H9 (cell line): ENCODE results near the gene PDE1C. TPM values are rescaled to one million over a fixed set of nuclear protein-coding genes. Genes with fewer than 3 reads are reported as not detected.

Experiments
- DNase-seq: peaks from one replicate; pipeline ENCODE4 v3.0.0-alpha.2; 2017
- H2AFZ ChIP-seq: one replicate; pipeline ENCODE4 v1.6.1; 2013; ENCODE audit warnings: mild to moderate bottlenecking, low read length, control low read depth, moderate library complexity
- H2AK5ac ChIP-seq: 2 replicates; pipeline ENCODE4 v1.6.1; 2013; ENCODE audit warnings: low read length, control low read depth, mixed read lengths; ENCODE audit not compliant: insufficient read length
- H2BK120ac ChIP-seq: one replicate; pipeline ENCODE4 v1.6.1; 2013; ENCODE audit warnings: low read depth, mild to moderate bottlenecking, low read length, control low read depth, inconsistent platforms; ENCODE audit not compliant: poor library complexity, severe bottlenecking
- H2BK12ac ChIP-seq: 2 replicates; pipeline ENCODE4 v1.6.1; 2013; ENCODE audit warnings: low read length, control low read depth, mixed read lengths, low read depth; ENCODE audit not compliant: insufficient read length
- H2BK15ac ChIP-seq: 2 replicates; pipeline ENCODE4 v1.6.1; 2013; ENCODE audit warnings: low read depth, low read length, control low read depth
- H2BK20ac ChIP-seq: one replicate; pipeline ENCODE4 v1.6.1; 2013; ENCODE audit warnings: low read depth, mild to moderate bottlenecking, low read length, control low read depth, inconsistent platforms; ENCODE audit not compliant: poor library complexity, severe bottlenecking
- H2BK5ac ChIP-seq: 2 replicates; pipeline ENCODE4 v1.6.1; 2013; ENCODE audit warnings: low read length, control low read depth, mixed read lengths; ENCODE audit not compliant: insufficient read length
- H3K14ac ChIP-seq: 2 replicates; pipeline ENCODE4 v1.6.1; 2013; ENCODE audit warnings: low read length, control low read depth; ENCODE audit not compliant: insufficient read depth
- H3K18ac ChIP-seq: 2 replicates; pipeline ENCODE4 v1.6.1; 2013; ENCODE audit warnings: low read depth, mild to moderate bottlenecking, mixed read lengths, low read length, control low read depth; ENCODE audit not compliant: insufficient read length
- H3K23ac ChIP-seq: 2 replicates; pipeline ENCODE4 v1.6.1; 2013; ENCODE audit warnings: low read length, control low read depth, mixed read lengths, low read depth; ENCODE audit not compliant: insufficient read length
- H3K23me2 ChIP-seq: 2 replicates; pipeline ENCODE4 v1.6.1; 2013; ENCODE audit warnings: low read depth, mild to moderate bottlenecking, mixed read lengths, low read length, control low read depth; ENCODE audit not compliant: insufficient read length, poor library complexity, severe bottlenecking
- H3K27ac ChIP-seq: 2 replicates; pipeline ENCODE4 v1.5.1; 2013; ENCODE audit warnings: low read length, control low read depth, mixed read lengths, low read depth; ENCODE audit not compliant: insufficient read length
- H3K27me3 ChIP-seq: 2 replicates; pipeline ENCODE4 v1.6.1; 2013; ENCODE audit warnings: low read length, control low read depth, inconsistent platforms; ENCODE audit not compliant: insufficient read depth
- H3K4ac ChIP-seq: 2 replicates; pipeline ENCODE4 v1.6.1; 2013; ENCODE audit warnings: low read depth, mild to moderate bottlenecking, control low read depth, inconsistent platforms, low read length, moderate library complexity
- H3K4me1 ChIP-seq: 2 replicates; pipeline ENCODE4 v1.6.1; 2013; ENCODE audit warnings: low read length, control low read depth, inconsistent platforms; ENCODE audit not compliant: insufficient read depth
- H3K4me2 ChIP-seq: 2 replicates; pipeline ENCODE4 v1.6.1; 2013; ENCODE audit warnings: low read length, control low read depth, mixed read lengths; ENCODE audit not compliant: insufficient read length, insufficient read depth
- H3K56ac ChIP-seq: 2 replicates; pipeline ENCODE4 v1.6.1; 2013; ENCODE audit warnings: low read depth, mild to moderate bottlenecking, mixed read lengths, low read length, control low read depth; ENCODE audit not compliant: insufficient read length
- H3K79me1 ChIP-seq: 2 replicates; pipeline ENCODE4 v1.6.1; 2013; ENCODE audit warnings: low read depth, mild to moderate bottlenecking, moderate library complexity, low read length, control low read depth, inconsistent platforms; ENCODE audit not compliant: insufficient read depth, poor library complexity, severe bottlenecking
- H3K79me2 ChIP-seq: 2 replicates; pipeline ENCODE4 v1.6.1; 2013; ENCODE audit warnings: low read length, control low read depth, inconsistent platforms; ENCODE audit not compliant: insufficient read depth
- H3K9ac ChIP-seq: 2 replicates; pipeline ENCODE4 v1.6.1; 2013; ENCODE audit warnings: low read length, control low read depth, mixed read lengths; ENCODE audit not compliant: insufficient read length; ENCODE audit errors: extremely low read depth
- H3K9me3 ChIP-seq: one replicate; pipeline ENCODE4 v1.6.1; 2013; ENCODE audit warnings: low read depth, low read length, inconsistent platforms; ENCODE audit not compliant: control insufficient read depth
- H3T11ph ChIP-seq: one replicate; pipeline ENCODE4 v1.6.1; 2013; ENCODE audit warnings: mild to moderate bottlenecking, low read length, control low read depth, inconsistent platforms
- H4K20me1 ChIP-seq: one replicate; pipeline ENCODE4 v1.6.1; 2013; ENCODE audit not compliant: control insufficient read depth, insufficient read length, insufficient read depth
- H4K5ac ChIP-seq: 2 replicates; pipeline ENCODE4 v1.6.1; 2013; ENCODE audit warnings: low read depth, mild to moderate bottlenecking, mixed read lengths, low read length, control low read depth; ENCODE audit not compliant: insufficient read length
- H4K8ac ChIP-seq: replicated peaks from 2 replicates; pipeline ENCODE4 v1.6.1; 2013; ENCODE audit warnings: low read length, control low read depth, mixed read lengths, low read depth; ENCODE audit not compliant: insufficient read length
- H4K91ac ChIP-seq: 2 replicates; pipeline ENCODE4 v1.6.1; 2013; ENCODE audit warnings: low read depth, mild to moderate bottlenecking, moderate library complexity, mixed read lengths, low read length, control low read depth; ENCODE audit not compliant: insufficient read length
- H3K27ac Mint-ChIP-seq, 3 experiments: 2 replicates in 2 of 3; 3 replicates in 1 of 3; pipeline ENCODE4 v1.8.0; 2020 to 2021; ENCODE audit warnings: mixed read lengths in 3 of 3, mild to moderate bottlenecking in 1 of 3, moderate library complexity in 1 of 3
- H3K27me3 Mint-ChIP-seq: 2 replicates; pipeline ENCODE4 v1.8.0; 2021; ENCODE audit warnings: low read depth, mild to moderate bottlenecking, moderate library complexity, mixed read lengths
- H3K36me3 Mint-ChIP-seq, 3 experiments: 2 replicates in 2 of 3; 3 replicates in 1 of 3; pipeline ENCODE4 v1.8.0; 2020 to 2021; ENCODE audit warnings: low read depth in 3 of 3, mixed read lengths in 3 of 3; ENCODE audit not compliant: insufficient read depth in 1 of 3
- H3K4me1 Mint-ChIP-seq, 2 experiments: 2 replicates each; pipeline ENCODE4 v1.8.0; 2020; ENCODE audit warnings: mixed read lengths in 2 of 2
- H3K4me3 Mint-ChIP-seq, 2 experiments: 2 replicates in 1 of 2; 3 replicates in 1 of 2; pipeline ENCODE4 v1.8.0; 2020 to 2021; ENCODE audit warnings: mild to moderate bottlenecking in 2 of 2, mixed read lengths in 2 of 2, moderate library complexity in 1 of 2
- H3K9me3 Mint-ChIP-seq, 2 experiments: 2 replicates in 1 of 2; 3 replicates in 1 of 2; pipeline ENCODE4 v1.8.0; 2020; ENCODE audit warnings: mild to moderate bottlenecking in 2 of 2, mixed read lengths in 2 of 2, moderate library complexity in 1 of 2
- WGBS: extraction: QIAGEN DNeasy Blood & Tissue Kit; methylation state at CpG from one replicate; pipeline ENCODE4 v1.1.7; 2013; ENCODE audit warnings: missing lambda C conversion rate, low lambda C conversion rate, mixed read lengths; ENCODE audit not compliant: insufficient read length; ENCODE audit errors: extremely low coverage; 5-methylcytosine and 5-hydroxymethylcytosine counted together
- total RNA-seq: library from RNA; stranded (reverse); gene quantifications from 2 replicates; pipeline ENCODE4 v1.2.1, GENCODE V29; 2021
- TF ChIP-seq, protein P1 (sequence below): fragments of 200-600 bp; sonication (generic); conservative IDR thresholded peaks from 3 replicates; pipeline ENCODE4 v1.8.0; 2021; ENCODE audit warnings: antibody characterized with exemption, mild to moderate bottlenecking

PDE1C gene
- total RNA-seq, 1 experiment from 2014 or later = 0.17 TPM

- no peak overlapping the region for H3K27ac ChIP-seq
- H2AK5ac ChIP-seq = no peak overlapping the region
- H3K4me2 ChIP-seq = no peak overlapping the region
- no peak for DNase-seq
- H3K9me3 ChIP-seq = no peaks in the 10 kb centered on the region
- no peak overlapping the region for H2AFZ ChIP-seq
- no peak overlapping the region for H2BK120ac ChIP-seq
- no peak overlapping the region for H3K4me3 Mint-ChIP-seq
- H3K27me3 Mint-ChIP-seq = peaks cover 75% of the 10 kb centered on the region
- H3K14ac ChIP-seq = no peak overlapping the region
- no peak overlapping the region for H3K18ac ChIP-seq
- H3K23ac ChIP-seq = no peak overlapping the region
- no CpG with 5 or more reads among the region's 1 CpG for WGBS
- H4K5ac ChIP-seq = no peak overlapping the region
- H2BK5ac ChIP-seq = no peak overlapping the region
- H3K4me1 ChIP-seq = no peaks in the 10 kb centered on the region
- no peak overlapping the region for H2BK15ac ChIP-seq
- H3T11ph ChIP-seq = no peak overlapping the region
- H3K79me2 ChIP-seq = no peaks in the 10 kb centered on the region
- H3K23me2 ChIP-seq = peaks cover 12% of the 10 kb centered on the region
- H3K56ac ChIP-seq = no peak overlapping the region
- H2BK12ac ChIP-seq = no peak overlapping the region
- no peaks in the 10 kb centered on the region for H3K36me3 Mint-ChIP-seq
- TF ChIP-seq, protein P1, sequence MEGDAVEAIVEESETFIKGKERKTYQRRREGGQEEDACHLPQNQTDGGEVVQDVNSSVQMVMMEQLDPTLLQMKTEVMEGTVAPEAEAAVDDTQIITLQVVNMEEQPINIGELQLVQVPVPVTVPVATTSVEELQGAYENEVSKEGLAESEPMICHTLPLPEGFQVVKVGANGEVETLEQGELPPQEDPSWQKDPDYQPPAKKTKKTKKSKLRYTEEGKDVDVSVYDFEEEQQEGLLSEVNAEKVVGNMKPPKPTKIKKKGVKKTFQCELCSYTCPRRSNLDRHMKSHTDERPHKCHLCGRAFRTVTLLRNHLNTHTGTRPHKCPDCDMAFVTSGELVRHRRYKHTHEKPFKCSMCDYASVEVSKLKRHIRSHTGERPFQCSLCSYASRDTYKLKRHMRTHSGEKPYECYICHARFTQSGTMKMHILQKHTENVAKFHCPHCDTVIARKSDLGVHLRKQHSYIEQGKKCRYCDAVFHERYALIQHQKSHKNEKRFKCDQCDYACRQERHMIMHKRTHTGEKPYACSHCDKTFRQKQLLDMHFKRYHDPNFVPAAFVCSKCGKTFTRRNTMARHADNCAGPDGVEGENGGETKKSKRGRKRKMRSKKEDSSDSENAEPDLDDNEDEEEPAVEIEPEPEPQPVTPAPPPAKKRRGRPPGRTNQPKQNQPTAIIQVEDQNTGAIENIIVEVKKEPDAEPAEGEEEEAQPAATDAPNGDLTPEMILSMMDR = no peak
- H4K20me1 ChIP-seq = no peaks in the 10 kb centered on the region
- H4K8ac ChIP-seq = no peak overlapping the region
- no peak overlapping the region for H4K91ac ChIP-seq
- no peak overlapping the region for H3K4ac ChIP-seq
- H2BK20ac ChIP-seq = no peak overlapping the region
- H3K27me3 ChIP-seq = peaks cover 33% of the 10 kb centered on the region
- H3K9me3 Mint-ChIP-seq = no peaks in the 10 kb centered on the region
- no peaks in the 10 kb centered on the region for H3K79me1 ChIP-seq
- H3K27ac Mint-ChIP-seq = no peak overlapping the region
- peaks cover 3 to 9% of the 10 kb centered on the region in 2 experiments for H3K4me1 Mint-ChIP-seq
- no peak overlapping the region for H3K9ac ChIP-seq
Measured at GRCh38 chr7:32073533-32073932, 3.3 kb upstream of the PDE1C start.
